Measurements from ENCODE around the gene CDHR5.

CDHR5 gene

DNA sequence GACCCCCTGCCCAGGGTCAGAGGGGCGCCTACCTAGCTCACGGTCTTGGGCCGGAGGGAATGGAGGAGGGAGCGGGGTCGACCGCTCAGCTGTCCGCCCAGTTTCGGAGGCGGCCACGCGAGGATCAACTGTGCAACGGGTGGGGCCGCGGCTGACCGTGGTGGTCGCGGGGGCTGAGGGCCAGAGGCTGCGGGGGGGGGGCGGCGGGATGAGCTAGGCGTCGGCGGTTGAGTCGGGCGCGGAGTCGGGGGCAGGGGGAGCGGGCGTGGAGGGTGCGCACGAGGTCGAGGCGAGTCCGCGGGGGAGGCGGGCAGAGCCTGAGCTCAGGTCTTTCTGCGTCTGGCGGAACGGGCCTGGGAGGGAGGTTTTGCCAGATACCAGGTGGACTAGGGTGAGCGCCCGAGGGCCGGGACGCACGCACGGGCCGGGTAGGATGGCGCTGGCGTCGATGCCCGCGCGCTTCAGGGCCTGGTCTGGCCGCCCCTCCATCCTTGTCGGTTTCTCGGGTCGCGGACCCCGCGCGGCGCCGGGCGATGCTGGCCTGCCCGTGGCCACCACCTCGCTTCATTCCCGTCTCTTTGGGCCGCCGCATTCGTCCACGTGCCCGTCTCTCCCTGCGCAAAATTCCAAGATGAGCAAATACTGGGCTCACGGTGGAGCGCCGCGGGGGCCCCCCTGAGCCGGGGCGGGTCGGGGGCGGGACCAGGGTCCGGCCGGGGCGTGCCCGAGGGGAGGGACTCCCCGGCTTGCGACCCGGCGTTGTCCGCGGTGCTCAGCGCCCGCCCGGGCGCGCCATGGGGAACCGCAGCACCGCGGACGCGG, 12.0 kb upstream of the CDHR5 start, which contains the start of gene DRD4:
DRD4 (plus strand) TSS at position 759 of the 822 bp plus-strand sequence; CDS start at position 795, 36 bp downstream.
- Mint-ChIP-seq H3K9me3 (no peaks in the 10 kb centered on the region), H3K27me3 (ENCODE audit: low read depth) (peaks cover 70% of the 10 kb centered on the region), H3K27ac (peak within 1 kb of the TSS in 1 of 3 experiments; percentile 49), H3K36me3 (ENCODE audit: low read depth) (peaks cover 5% of the 10 kb centered on the region), H3K4me3 (peak within 1 kb of the TSS; percentile 60 to 81 (median 61)), H3K4me1 (peaks cover 17% of the 10 kb centered on the region)
- TF ChIP-seq, protein P1, sequence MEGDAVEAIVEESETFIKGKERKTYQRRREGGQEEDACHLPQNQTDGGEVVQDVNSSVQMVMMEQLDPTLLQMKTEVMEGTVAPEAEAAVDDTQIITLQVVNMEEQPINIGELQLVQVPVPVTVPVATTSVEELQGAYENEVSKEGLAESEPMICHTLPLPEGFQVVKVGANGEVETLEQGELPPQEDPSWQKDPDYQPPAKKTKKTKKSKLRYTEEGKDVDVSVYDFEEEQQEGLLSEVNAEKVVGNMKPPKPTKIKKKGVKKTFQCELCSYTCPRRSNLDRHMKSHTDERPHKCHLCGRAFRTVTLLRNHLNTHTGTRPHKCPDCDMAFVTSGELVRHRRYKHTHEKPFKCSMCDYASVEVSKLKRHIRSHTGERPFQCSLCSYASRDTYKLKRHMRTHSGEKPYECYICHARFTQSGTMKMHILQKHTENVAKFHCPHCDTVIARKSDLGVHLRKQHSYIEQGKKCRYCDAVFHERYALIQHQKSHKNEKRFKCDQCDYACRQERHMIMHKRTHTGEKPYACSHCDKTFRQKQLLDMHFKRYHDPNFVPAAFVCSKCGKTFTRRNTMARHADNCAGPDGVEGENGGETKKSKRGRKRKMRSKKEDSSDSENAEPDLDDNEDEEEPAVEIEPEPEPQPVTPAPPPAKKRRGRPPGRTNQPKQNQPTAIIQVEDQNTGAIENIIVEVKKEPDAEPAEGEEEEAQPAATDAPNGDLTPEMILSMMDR (IDR thresholded peaks at IDR 0.05; ENCODE audit: unreplicated experiment in 3 of 3), result no peak

DNA sequence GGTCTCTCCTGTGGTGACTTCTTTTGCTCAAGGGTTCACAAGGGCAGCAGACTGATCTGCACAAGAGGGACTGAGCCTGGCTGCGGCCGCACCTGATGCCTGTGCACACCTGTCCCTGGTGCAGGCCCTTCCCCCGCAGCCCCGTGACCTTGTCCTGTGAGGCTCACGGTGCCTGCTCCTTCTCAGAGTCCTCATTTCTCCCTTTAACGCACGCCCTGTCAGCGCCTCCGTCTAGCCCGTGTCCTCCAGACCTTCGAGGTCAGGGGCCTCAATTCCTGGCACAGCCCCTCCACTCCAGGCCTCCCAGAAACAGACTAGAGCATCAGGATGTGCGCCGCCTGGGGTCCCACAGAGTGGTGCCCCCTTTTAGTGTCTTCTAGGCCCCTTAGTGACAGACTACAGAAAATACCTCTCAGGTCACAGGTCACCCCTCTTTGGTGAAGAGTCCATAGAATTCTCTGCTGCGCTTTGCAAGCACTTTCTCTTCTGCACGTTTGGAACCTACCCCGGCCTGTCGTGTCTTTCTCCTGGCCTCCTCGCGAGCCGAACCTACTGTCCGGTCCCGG, 11.3 kb upstream of the CDHR5 start:
- Mint-ChIP-seq H3K4me3 (peak overlapping the region in 2 of 3 experiments; percentile 32 to 37), H3K9me3 (no peaks in the 10 kb centered on the region), H3K4me1 (peaks cover 17% of the 10 kb centered on the region), H3K27ac (no peak overlapping the region), H3K27me3 (ENCODE audit: low read depth) (peaks cover 65% of the 10 kb centered on the region), H3K36me3 (ENCODE audit: low read depth) (peaks cover 5% of the 10 kb centered on the region)
- TF ChIP-seq, protein P1 (IDR thresholded peaks at IDR 0.05; ENCODE audit: unreplicated experiment in 3 of 3), result no peak

DNA sequence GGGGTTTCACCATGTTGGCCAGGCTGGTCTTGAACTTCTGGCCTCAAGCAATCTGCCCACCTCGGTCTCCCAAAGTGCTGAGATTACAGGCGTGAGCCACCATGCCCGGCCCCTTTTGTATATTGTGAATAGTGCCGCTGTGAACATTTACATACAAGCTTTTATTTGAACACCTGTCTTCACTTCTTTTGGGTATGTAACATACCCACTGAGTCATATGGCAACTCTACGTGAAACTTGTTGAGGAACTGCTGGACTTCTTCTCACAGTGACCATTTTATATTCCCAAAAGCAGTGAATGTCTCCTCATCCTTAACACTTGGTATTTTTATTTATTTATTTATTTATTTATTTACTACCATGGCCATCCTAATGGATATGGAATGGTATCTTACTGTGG, 6.1 kb upstream of the CDHR5 start:
- Mint-ChIP-seq H3K36me3 (ENCODE audit: low read depth) (peaks cover 9% of the 10 kb centered on the region), H3K4me3 (no peak overlapping the region), H3K4me1 (peaks cover 28% of the 10 kb centered on the region), H3K9me3 (no peaks in the 10 kb centered on the region), H3K27ac (no peak overlapping the region), H3K27me3 (ENCODE audit: low read depth) (peaks cover 53% of the 10 kb centered on the region)
- TF ChIP-seq, protein P1 (IDR thresholded peaks at IDR 0.05; ENCODE audit: unreplicated experiment in 3 of 3), result no peak

DNA sequence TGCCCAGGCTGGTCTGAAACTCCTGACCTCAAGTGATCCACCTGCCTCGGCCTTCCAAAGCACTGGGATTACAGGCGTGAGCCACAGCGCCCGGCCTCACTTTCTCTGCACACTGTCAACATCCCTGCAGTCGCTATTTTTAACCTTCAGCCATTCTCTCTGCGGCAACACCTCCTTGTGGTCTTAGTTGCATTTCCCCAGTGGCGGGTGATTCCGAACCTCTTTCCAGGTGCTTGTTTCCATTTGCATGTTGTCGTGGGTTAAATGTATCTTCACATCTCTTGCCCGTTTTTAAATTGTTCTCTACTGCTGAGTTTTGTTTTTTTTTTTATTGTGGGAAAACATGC, 4.5 kb upstream of the CDHR5 start:
- H3K36me3 Mint-ChIP-seq (ENCODE audit: low read depth), result peaks cover 9% of the 10 kb centered on the region
- TF ChIP-seq, protein P1 (IDR thresholded peaks at IDR 0.05; ENCODE audit: unreplicated experiment in 3 of 3), result no peak
- H3K4me1 Mint-ChIP-seq, result peaks cover 28% of the 10 kb centered on the region
- peak overlapping the region; percentile 51 to 68 (median 57) for H3K27ac Mint-ChIP-seq
- peak overlapping the region; percentile 8 to 73 (median 33) for H3K4me3 Mint-ChIP-seq
- H3K9me3 Mint-ChIP-seq, result no peaks in the 10 kb centered on the region
- H3K27me3 Mint-ChIP-seq (ENCODE audit: low read depth), result peaks cover 42% of the 10 kb centered on the region

DNA sequence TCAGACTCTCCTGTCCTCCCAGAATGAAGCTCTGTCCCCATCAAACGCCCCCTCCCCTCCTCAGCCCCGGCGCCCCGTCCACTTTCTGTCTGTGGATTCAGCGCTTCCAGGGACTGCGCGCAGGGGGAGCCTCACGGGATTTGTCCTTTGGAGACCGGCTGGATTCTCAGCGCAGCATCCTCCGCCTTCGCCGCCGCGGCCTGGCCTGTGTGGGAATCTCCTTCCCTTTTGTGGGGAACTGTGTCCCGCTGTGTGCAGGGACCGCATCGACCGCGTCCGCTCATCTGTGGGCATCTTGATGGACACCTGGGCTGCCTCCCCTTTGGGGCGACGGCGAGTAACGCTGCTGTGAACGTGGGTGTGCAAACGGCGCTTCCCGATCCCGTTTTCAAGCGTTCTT, 3.3 kb upstream of the CDHR5 start:
- Mint-ChIP-seq H3K9me3 (no peaks in the 10 kb centered on the region), H3K27me3 (ENCODE audit: low read depth) (peaks cover 46% of the 10 kb centered on the region), H3K36me3 (ENCODE audit: low read depth) (peaks cover 9% of the 10 kb centered on the region), H3K4me1 (peaks cover 27% of the 10 kb centered on the region), H3K27ac (peak overlapping the region in 2 of 3 experiments; percentile 57 to 68), H3K4me3 (peak overlapping the region; percentile 73 to 81 (median 78))
- TF ChIP-seq, protein P1 (IDR thresholded peaks at IDR 0.05; ENCODE audit: unreplicated experiment in 3 of 3), result no peak

DNA sequence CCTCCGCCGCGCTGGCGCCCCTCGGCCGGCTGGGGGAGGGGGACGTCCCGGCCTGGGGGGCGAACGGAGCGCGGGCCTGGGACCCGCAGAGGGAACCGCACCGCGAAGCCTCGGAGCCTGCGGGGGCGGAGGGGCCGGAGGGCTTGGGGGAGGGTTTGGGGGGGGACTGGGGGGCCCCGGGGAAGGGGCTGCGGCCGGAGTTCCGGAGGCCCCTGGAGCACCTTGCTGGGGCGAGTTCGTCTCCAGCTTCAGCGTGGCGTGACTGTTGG, 2.5 kb upstream of the CDHR5 start:
- H3K27ac Mint-ChIP-seq, result no peak overlapping the region
- peaks cover 23% of the 10 kb centered on the region for H3K4me1 Mint-ChIP-seq

More for the DNA sequence above, 2.5 kb upstream of the CDHR5 start:
- TF ChIP-seq, protein P1 (IDR thresholded peaks at IDR 0.05; ENCODE audit: unreplicated experiment in 3 of 3), result no peak
- Mint-ChIP-seq H3K4me3 (no peak overlapping the region), H3K27me3 (ENCODE audit: low read depth) (peaks cover 42% of the 10 kb centered on the region), H3K9me3 (no peaks in the 10 kb centered on the region), H3K36me3 (ENCODE audit: low read depth) (peaks cover 5% of the 10 kb centered on the region)
